Astrocyte (in vitro differentiated cells and primary cell): ENCODE measurements around the gene USP15.

Source experiments
- CTCF ChIP-seq: IDR thresholded peaks from 2 replicates; pipeline ENCODE4 v1.5.1; 2011; ENCODE audit warnings: low read depth, mild to moderate bottlenecking, inconsistent platforms, low read length, moderate library complexity; ENCODE audit not compliant: insufficient read depth
- EZH2 ChIP-seq: IDR thresholded peaks from 2 replicates; pipeline ENCODE4 v1.6.1; 2012; ENCODE audit warnings: mild to moderate bottlenecking, low read length, inconsistent platforms; ENCODE audit not compliant: insufficient read depth

- TF ChIP-seq CTCF = no peak
- TF ChIP-seq EZH2 = no peak
These were observed 115.4 kb downstream of the USP15 start for GRCh38 chr12:62375603-62376002.
